Loucy (cell line): ENCODE data around the gene RNF17.

Source experiments
- H2AFZ ChIP-seq: fragments of 200-600 bp; sonication (generic); 2 replicates; pipeline ENCODE4 v1.6.0; 2016; ENCODE audit warnings: antibody characterized with exemption, mild to moderate bottlenecking, low read length, moderate library complexity
- H3F3A ChIP-seq: fragments of 200-600 bp; 2 replicates; pipeline ENCODE4 v1.6.0; 2016; ENCODE audit warnings: antibody characterized with exemption, low read depth, mild to moderate bottlenecking
- H3K27me3 ChIP-seq: fragments of 200-600 bp; sonication (generic); 2 replicates; pipeline ENCODE4 v1.6.1; 2014; ENCODE audit warnings: low read length, mild to moderate bottlenecking; ENCODE audit not compliant: insufficient read depth, poor library complexity, severe bottlenecking
- H3K36me3 ChIP-seq: fragments of 200-600 bp; sonication (generic); 2 replicates; pipeline ENCODE4 v1.6.1; 2016; ENCODE audit warnings: low read length; ENCODE audit not compliant: insufficient read depth
- H3K4me1 ChIP-seq: fragments of 200-600 bp; sonication (generic); 2 replicates; pipeline ENCODE4 v1.5.1; 2014; ENCODE audit warnings: low read length, mild to moderate bottlenecking; ENCODE audit not compliant: insufficient read depth, poor library complexity, severe bottlenecking
- H3K4me2 ChIP-seq: fragments of 200-600 bp; sonication (generic); 2 replicates; pipeline ENCODE4 v1.6.0; 2014; ENCODE audit warnings: antibody characterized with exemption, low read length, low read depth, mild to moderate bottlenecking; ENCODE audit not compliant: poor library complexity, severe bottlenecking
- H3K4me3 ChIP-seq: fragments of 200-600 bp; sonication (generic); 2 replicates; pipeline ENCODE4 v1.5.1; 2014; ENCODE audit warnings: low read length, mild to moderate bottlenecking, mixed read lengths; ENCODE audit not compliant: poor library complexity, severe bottlenecking
- H3K79me2 ChIP-seq: fragments of 200-600 bp; sonication (generic); 2 replicates; pipeline ENCODE4 v1.6.1; 2014; ENCODE audit warnings: low read length; ENCODE audit not compliant: insufficient read depth
- H3K9ac ChIP-seq: fragments of 200-600 bp; sonication (generic); 2 replicates; pipeline ENCODE4 v1.6.0; 2014; ENCODE audit warnings: mild to moderate bottlenecking, low read depth, low read length, moderate library complexity; ENCODE audit not compliant: poor library complexity, severe bottlenecking
- H3K9me2 ChIP-seq: fragments of 200-600 bp; sonication (generic); replicated peaks from 2 replicates; pipeline ENCODE4 v1.6.1; 2016; ENCODE audit warnings: low read depth, low read length, mixed read lengths
- H3K9me3 ChIP-seq: fragments of 200-600 bp; sonication (generic); 2 replicates; pipeline ENCODE4 v1.6.1; 2014; ENCODE audit warnings: mild to moderate bottlenecking, antibody characterized with exemption, low read length, low read depth; ENCODE audit not compliant: insufficient read depth
- H4K20me1 ChIP-seq: fragments of 200-600 bp; sonication (generic); 2 replicates; pipeline ENCODE4 v1.6.0; 2014; ENCODE audit warnings: antibody characterized with exemption, low read length, mild to moderate bottlenecking; ENCODE audit not compliant: insufficient read depth, poor library complexity, severe bottlenecking
- EZH2phosphoT487 ChIP-seq: fragments of 200-600 bp; IDR thresholded peaks from 2 replicates; pipeline ENCODE4 v1.6.1; 2018; ENCODE audit warnings: antibody characterized with exemption, mild to moderate bottlenecking, moderate library complexity, borderline replicate concordance
- TF ChIP-seq, protein P1 (sequence below): fragments of 200-600 bp; sonication (generic); conservative IDR thresholded peaks from 2 replicates; pipeline ENCODE4 v1.5.1; 2014; ENCODE audit warnings: mild to moderate bottlenecking, antibody characterized with exemption, low read length

RNF17 gene

DNA sequence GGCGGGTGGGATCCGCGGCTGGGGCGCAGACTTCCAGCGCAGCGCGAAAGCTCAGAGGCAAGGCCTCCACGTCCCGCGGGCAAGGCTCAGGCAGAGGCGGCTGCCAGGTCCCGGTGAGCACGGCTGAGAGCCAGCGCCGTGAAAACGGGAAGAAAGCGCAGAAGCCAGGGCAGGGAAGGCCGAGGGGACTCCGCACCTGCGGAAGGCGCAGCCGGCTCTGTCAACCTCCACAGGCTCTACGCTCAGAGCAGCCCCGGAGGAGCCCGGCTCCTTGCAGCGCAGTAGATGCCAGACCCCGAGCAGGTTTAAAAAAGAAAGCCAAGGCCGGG is 131.0 kb downstream of the RNF17 start:
- peaks cover 78% of the 10 kb centered on the region; the same call in 1 of the 2 replicates for H3K36me3 ChIP-seq

DNA sequence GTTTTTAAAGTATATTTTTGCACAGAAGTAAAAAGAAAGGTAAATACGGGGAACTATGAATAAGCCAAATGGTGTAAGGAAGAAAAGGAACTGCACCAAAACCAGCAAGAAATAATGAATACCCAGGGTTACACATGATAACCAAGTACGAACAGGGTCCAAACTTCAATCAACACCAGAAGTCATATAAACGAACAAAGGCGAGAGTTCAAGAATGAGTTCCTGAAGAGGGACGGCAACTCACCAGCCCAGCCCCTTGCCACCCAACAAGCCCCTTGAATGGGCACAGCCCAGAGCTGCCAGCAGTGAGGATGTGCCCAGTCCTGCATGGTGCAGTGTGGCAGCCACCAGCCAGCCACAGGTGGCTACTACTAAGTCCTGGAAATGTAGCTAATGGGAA is 132.1 kb downstream of the RNF17 start:
- TF ChIP-seq, protein P1, sequence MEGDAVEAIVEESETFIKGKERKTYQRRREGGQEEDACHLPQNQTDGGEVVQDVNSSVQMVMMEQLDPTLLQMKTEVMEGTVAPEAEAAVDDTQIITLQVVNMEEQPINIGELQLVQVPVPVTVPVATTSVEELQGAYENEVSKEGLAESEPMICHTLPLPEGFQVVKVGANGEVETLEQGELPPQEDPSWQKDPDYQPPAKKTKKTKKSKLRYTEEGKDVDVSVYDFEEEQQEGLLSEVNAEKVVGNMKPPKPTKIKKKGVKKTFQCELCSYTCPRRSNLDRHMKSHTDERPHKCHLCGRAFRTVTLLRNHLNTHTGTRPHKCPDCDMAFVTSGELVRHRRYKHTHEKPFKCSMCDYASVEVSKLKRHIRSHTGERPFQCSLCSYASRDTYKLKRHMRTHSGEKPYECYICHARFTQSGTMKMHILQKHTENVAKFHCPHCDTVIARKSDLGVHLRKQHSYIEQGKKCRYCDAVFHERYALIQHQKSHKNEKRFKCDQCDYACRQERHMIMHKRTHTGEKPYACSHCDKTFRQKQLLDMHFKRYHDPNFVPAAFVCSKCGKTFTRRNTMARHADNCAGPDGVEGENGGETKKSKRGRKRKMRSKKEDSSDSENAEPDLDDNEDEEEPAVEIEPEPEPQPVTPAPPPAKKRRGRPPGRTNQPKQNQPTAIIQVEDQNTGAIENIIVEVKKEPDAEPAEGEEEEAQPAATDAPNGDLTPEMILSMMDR, result no peak
- TF ChIP-seq EZH2phosphoT487, result no peak
- Histone ChIP-seq H3K4me3 (no peak overlapping the region), H3K36me3 (peaks cover 73% of the 10 kb centered on the region; the same call in 1 of the 2 replicates), H2AFZ (no peak overlapping the region), H3K9ac (no peak overlapping the region), H3F3A (no peaks in the 10 kb centered on the region), H3K4me1 (no peaks in the 10 kb centered on the region), H3K9me3 (no peaks in the 10 kb centered on the region), H3K4me2 (no peak overlapping the region), H3K27me3 (no peaks in the 10 kb centered on the region), H4K20me1 (no peaks in the 10 kb centered on the region), H3K9me2 (no peaks in the 10 kb centered on the region), H3K79me2 (no peaks in the 10 kb centered on the region)

More for the DNA sequence above, 131.0 kb downstream of the RNF17 start:
- Histone ChIP-seq H3K4me2 (no peak overlapping the region), H3K27me3 (no peaks in the 10 kb centered on the region), H3K9ac (no peak overlapping the region), H3K4me1 (no peaks in the 10 kb centered on the region), H3K79me2 (no peaks in the 10 kb centered on the region), H4K20me1 (no peaks in the 10 kb centered on the region), H3K9me2 (no peaks in the 10 kb centered on the region), H3K9me3 (no peaks in the 10 kb centered on the region), H3F3A (no peaks in the 10 kb centered on the region), H2AFZ (no peak overlapping the region), H3K4me3 (no peak overlapping the region)
- no peak for TF ChIP-seq EZH2phosphoT487
- TF ChIP-seq, protein P1, result no peak

DNA sequence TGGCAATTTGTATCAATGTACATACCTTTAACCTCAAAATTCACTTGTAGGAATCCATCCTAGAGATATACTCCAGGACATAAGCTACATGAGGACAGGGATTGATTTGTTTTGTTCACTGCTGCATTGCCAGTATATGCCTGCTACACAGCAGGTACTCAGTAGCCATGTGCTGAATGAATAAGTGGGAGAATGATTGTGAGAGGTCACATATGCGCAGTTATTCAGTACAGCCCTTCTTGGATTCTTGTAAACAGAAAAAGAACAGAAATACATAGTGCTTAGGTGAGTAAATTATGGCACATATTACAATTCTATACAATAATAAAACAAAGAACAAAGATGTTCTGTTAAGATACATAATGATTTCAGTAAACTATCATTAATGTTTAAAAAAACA is 133.3 kb downstream of the RNF17 start:
- Histone ChIP-seq H3K4me1 (no peaks in the 10 kb centered on the region), H3F3A (no peaks in the 10 kb centered on the region), H2AFZ (no peak overlapping the region), H3K27me3 (no peaks in the 10 kb centered on the region), H3K4me3 (no peak overlapping the region), H3K36me3 (peaks cover 66% of the 10 kb centered on the region; the same call in 1 of the 2 replicates), H3K9ac (no peak overlapping the region), H3K4me2 (no peak overlapping the region), H4K20me1 (no peaks in the 10 kb centered on the region), H3K79me2 (peaks cover 3% of the 10 kb centered on the region; the same call in 1 of the 2 replicates), H3K9me2 (no peaks in the 10 kb centered on the region), H3K9me3 (no peaks in the 10 kb centered on the region)
- TF ChIP-seq, protein P1, result no peak
- no peak for TF ChIP-seq EZH2phosphoT487
